ENCODE measurements around the gene GNA15.

GNA15 gene

DNA sequence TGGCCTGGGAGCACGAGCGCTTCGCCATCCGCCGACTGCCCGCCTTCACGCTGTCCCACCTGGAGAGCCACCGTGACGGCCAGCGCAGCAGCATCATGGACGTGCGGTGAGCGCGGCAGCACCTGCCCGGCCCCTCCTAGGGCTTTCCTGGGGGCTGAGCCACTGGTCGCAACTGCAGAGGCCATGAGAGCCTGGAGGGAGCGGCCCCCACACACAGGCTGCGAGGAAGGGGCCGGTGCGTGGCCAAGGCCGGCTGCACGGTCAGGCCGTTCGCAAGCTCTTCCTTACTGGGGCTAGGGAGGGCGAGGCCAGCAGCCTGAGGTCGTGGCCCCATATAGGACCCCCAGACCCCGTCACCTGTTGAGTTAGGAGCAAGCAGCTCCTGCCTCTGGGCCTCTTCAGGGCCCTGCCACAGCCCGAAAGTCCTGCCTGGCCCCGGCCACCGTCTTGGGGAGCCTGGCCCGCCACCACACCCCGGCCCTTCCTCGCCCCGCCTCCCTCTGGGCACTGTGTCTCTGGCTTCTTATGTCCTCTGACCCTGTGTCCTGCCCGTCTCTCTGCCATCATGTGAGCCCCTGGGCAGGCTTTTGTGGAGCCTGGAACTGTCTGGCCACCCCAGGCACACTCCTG, 68.9 kb downstream of the GNA15 start:
- TF ChIP-seq, protein P1, sequence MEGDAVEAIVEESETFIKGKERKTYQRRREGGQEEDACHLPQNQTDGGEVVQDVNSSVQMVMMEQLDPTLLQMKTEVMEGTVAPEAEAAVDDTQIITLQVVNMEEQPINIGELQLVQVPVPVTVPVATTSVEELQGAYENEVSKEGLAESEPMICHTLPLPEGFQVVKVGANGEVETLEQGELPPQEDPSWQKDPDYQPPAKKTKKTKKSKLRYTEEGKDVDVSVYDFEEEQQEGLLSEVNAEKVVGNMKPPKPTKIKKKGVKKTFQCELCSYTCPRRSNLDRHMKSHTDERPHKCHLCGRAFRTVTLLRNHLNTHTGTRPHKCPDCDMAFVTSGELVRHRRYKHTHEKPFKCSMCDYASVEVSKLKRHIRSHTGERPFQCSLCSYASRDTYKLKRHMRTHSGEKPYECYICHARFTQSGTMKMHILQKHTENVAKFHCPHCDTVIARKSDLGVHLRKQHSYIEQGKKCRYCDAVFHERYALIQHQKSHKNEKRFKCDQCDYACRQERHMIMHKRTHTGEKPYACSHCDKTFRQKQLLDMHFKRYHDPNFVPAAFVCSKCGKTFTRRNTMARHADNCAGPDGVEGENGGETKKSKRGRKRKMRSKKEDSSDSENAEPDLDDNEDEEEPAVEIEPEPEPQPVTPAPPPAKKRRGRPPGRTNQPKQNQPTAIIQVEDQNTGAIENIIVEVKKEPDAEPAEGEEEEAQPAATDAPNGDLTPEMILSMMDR (IDR thresholded peaks at IDR 0.05; ENCODE audit: low read depth, low read length, missing control alignments): no peak
- no peak overlapping the region for H3K4me3 ChIP-seq (ENCODE audit: low read depth, low read length)
- in situ Hi-C loops (cut with HindIII; ENCODE audit: low sequenced_read_pairs): no loop called here
- DNase-seq (ENCODE audit: low read depth): no peak

DNA sequence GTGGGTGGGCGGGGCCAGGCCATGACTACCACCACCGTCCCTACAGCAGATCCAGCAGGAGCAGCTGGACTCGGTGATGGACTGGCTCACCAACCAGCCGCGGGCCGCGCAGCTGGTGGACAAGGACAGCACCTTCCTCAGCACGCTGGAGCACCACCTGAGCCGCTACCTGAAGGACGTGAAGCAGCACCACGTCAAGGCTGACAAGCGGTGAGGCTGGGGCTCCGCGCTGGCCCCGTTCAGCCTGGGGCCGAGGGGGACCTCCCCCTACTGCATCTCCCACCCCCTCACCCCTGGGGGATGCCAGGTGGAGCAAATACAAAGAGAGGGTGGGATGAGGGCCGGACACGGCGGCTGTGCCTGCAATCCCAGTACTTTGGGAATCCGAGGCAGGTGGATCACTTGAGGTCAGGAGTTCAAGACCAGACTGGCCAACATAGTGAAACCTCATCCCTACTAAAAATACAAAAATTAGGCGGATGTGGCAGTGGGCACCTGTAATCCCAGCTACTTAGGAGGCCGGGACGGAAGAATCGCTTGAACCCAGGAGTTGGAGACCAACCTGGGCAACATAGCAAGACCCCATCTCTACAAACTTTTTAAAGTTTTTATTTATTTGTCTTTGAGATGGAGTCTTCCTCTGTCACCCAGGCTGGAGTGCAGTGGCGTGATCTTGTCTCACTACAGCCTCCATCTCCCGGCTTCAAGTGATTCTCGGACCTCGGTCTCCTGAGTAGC, 70.6 kb downstream of the GNA15 start:
- TF ChIP-seq, protein P1 (IDR thresholded peaks at IDR 0.05; ENCODE audit: low read depth, low read length, missing control alignments): no peak
- H3K4me3 ChIP-seq (ENCODE audit: low read depth, low read length): no peak overlapping the region
- DNase-seq (ENCODE audit: low read depth): no peak
- in situ Hi-C loops (cut with HindIII; ENCODE audit: low sequenced_read_pairs): no loop called here

DNA sequence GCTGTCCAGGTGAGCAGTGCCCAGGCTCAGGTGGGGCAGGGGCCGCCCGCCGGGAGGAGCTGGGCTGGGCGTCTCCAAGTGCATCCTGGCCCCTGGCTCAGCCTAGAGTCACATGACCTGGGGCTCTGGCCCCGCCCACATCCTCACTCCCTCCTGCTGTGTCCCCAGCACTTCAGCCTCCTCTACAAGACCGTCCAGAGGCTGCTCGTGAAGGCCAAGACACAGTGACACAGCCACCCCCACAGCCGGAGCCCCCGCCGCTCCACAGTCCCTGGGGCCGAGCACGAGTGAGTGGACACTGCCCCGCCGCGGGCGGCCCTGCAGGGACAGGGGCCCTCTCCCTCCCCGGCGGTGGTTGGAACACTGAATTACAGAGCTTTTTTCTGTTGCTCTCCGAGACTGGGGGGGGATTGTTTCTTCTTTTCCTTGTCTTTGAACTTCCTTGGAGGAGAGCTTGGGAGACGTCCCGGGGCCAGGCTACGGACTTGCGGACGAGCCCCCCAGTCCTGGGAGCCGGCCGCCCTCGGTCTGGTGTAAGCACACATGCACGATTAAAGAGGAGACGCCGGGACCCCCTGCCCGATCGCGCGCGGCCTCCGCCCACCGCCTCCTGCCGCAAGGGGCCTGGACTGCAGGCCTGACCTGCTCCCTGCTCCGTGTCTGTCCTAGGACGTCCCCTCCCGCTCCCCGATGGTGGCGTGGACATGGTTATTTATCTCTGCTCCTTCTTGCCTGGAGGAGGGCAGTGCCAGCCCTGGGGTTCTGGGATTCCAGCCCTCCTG, 71.8 kb downstream of the GNA15 start:
- no peak overlapping the region for H3K4me3 ChIP-seq (ENCODE audit: low read depth, low read length)
- in situ Hi-C loops (cut with HindIII; ENCODE audit: low sequenced_read_pairs): no loop called here
- no peak for DNase-seq (ENCODE audit: low read depth)
- TF ChIP-seq, protein P1 (IDR thresholded peaks at IDR 0.05; ENCODE audit: low read depth, low read length, missing control alignments): no peak

DNA sequence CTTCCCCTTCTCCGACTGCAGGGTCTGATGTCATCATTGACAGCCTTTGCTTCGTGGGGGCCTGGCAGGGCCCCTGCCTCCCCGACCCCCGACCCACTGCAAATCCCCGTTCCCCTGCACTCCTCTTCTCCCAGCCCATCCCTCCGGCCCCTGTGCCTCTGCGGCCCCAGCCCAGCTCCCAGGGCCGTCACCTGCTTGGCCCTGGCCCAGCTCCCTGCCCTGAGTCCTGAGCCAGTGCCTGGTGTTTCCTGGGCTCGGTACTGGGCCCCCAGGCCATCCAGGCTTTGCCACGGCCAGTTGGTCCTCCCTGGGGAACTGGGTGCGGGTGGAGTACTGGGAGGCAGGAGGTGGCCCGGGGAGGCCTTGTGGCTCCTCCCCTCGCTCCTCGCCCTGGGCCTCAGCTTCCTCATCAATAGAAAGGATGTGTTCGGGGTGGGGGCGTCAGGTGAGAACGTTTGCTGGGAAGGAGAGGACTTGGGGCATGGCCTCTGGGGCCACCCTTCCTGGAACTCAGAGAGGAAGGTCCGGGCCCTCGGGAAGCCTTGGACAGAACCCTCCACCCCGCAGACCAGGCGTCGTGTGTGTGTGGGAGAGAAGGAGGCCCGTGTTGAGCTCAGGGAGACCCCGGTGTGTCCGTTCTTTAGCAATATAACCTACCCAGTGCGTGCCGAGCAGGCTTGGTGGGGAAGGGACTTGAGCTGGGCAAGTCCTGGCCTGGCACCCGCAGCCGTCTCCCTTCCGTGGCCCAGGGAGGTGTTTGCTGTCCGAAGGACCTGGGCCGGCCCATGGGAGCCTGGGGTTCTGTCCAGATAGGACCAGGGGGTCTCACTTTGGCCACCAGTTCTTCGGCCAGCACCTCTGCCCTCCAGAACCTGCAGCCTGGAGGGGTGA, 72.7 kb downstream of the GNA15 start:
- H3K4me3 ChIP-seq (ENCODE audit: low read depth, low read length): no peak overlapping the region
- DNase-seq (ENCODE audit: low read depth): no peak
- in situ Hi-C loops (cut with HindIII; ENCODE audit: low sequenced_read_pairs): no loop called here
- TF ChIP-seq, protein P1 (IDR thresholded peaks at IDR 0.05; ENCODE audit: low read depth, low read length, missing control alignments): no peak

DNA sequence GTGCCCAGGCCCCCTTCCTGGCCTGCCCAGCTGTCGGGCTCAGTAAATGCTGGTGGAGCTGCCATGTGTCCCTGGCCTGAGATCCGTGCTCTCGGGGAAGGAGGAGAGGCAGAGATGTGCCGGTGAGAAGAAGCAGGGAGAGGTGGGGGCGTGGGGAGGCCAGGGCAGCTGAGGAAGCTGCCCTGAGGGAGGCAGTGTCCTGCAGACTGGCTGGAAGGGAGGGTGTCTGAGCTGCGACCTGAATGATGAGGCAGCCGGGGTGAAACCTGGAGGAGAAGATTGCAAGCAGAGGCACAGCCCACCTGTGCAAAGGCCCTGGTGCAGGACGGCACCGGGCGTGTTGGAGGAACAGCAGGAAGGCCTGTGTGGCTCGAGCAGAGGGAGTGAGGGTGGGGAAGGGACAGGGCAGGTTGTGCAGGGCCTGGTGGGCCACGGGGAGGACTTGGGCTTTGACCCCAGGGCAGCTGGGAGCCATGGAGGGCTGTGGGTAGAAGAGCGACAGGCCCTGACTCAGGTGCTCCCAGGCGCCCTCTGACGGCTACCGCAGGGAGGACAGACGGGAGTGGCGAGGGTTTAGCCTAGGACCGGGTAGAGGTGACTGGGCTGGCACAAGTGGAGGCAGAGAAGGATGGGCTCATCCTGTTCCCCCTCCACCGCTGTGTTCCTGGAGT, 74.6 kb downstream of the GNA15 start:
- no peak for DNase-seq (ENCODE audit: low read depth)
- in situ Hi-C loops (cut with HindIII; ENCODE audit: low sequenced_read_pairs): no loop called here
- TF ChIP-seq, protein P1 (IDR thresholded peaks at IDR 0.05; ENCODE audit: low read depth, low read length, missing control alignments): peak; percentile 68
- H3K4me3 ChIP-seq (ENCODE audit: low read depth, low read length): no peak overlapping the region

All from astrocyte of the cerebellum (primary cell).